HepG2 (cell line): ENCODE data around the gene RHOBTB3. TPM values are rescaled to one million over a fixed set of nuclear protein-coding genes. Genes with fewer than 3 reads are reported as not detected.

Source experiments
- ATAC-seq: fragments of 200-7000 bp; cut with Tn5 transposase; 3 replicates; pipeline ENCODE4 v1.9.1; 2020; ENCODE audit warnings: mild to moderate bottlenecking, moderate library complexity
- BruUV-seq: library from RNA; stranded (reverse); fragments of 400-500 nt; replicated peaks from 2 replicates; lab custom pipeline; 2021; lab: Mats Ljungman, UMichigan
- CTCF ChIA-PET: fragments of 300-600 bp; formaldehyde crosslinking; extraction: SDS; loops from one replicate; lab custom pipeline; 2021; ENCODE audit warnings: low total read pairs, inconsistent platforms, low intra/inter-chr PET ratio; lab: Yijun Ruan, JAX
- POLR2A ChIA-PET: fragments of 350-600 bp; sonication (Branson Sonifier 250); formaldehyde crosslinking; loops from one replicate; lab custom pipeline; 2020; ENCODE audit warnings: antibody characterized with exemption, inconsistent platforms; lab: Yijun Ruan, JAX
- DNase-seq: peaks from one replicate; pipeline ENCODE4 v3.0.0-alpha.2; 2015; ENCODE audit warnings: low spot score
- FAIRE-seq: peaks from 3 replicates; lab custom pipeline; 2011; peaks lifted over from hg19 to GRCh38; lab: Jason Lieb, UNC
- H2AFZ ChIP-seq: one replicate; pipeline ENCODE4 v1.6.1; 2011; ENCODE audit warnings: low read length, inconsistent platforms
- H3K27ac ChIP-seq: fragments of 300-600 bp; 3 replicates; pipeline ENCODE4 v1.8.0; 2011; ENCODE audit warnings: mixed run types, mild to moderate bottlenecking, mixed read lengths, low read length, inconsistent platforms; ENCODE audit not compliant: insufficient read depth; ENCODE audit errors: extremely low read length
- H3K27me3 ChIP-seq, 2 experiments: fragments of 200-600 bp in 1 of 2; 2 replicates in 1 of 2; 3 replicates in 1 of 2; pipeline versions ENCODE4 v1.6.0 to v1.8.0; 2011; ENCODE audit warnings: low read length in 2 of 2, mild to moderate bottlenecking in 2 of 2, moderate library complexity in 2 of 2, inconsistent platforms in 1 of 2; ENCODE audit not compliant: insufficient read depth in 2 of 2, control insufficient read depth in 1 of 2
- H3K36me3 ChIP-seq, 2 experiments: fragments of 200-600 bp in 1 of 2; replicated peaks in 1 of 2; 2 replicates in 1 of 2; 3 replicates in 1 of 2; pipeline versions ENCODE4 v1.5.1 to v1.8.0; 2011; ENCODE audit warnings: low read length in 2 of 2, inconsistent platforms in 1 of 2; ENCODE audit not compliant: insufficient read depth in 2 of 2, control insufficient read depth in 1 of 2
- H3K4me1 ChIP-seq: 2 replicates; pipeline ENCODE4 v1.5.1; 2012; ENCODE audit warnings: low read length, inconsistent platforms; ENCODE audit not compliant: insufficient read depth
- H3K4me2 ChIP-seq: 2 replicates; pipeline ENCODE4 v1.6.0; 2011; ENCODE audit warnings: low read depth, low read length, inconsistent platforms
- H3K4me3 ChIP-seq, 3 experiments: fragments of 200-600 bp in 1 of 3; sonication (generic), shearing (Covaris generic) in 1 of 3; replicated peaks in 1 of 3; 2 replicates each; pipeline ENCODE4 v1.5.1; 2011 to 2016; ENCODE audit warnings: low read length in 3 of 3, inconsistent platforms in 2 of 3, low read depth in 2 of 3, mild to moderate bottlenecking in 2 of 3, control low read depth in 1 of 3, mixed read lengths in 1 of 3; ENCODE audit not compliant: insufficient read depth in 1 of 3
- H3K79me2 ChIP-seq: one replicate; pipeline ENCODE4 v1.6.1; 2011; ENCODE audit warnings: low read length, inconsistent platforms; ENCODE audit not compliant: insufficient read depth
- H3K9ac ChIP-seq: 2 replicates; pipeline ENCODE4 v1.6.0; 2011; ENCODE audit warnings: mild to moderate bottlenecking, low read depth, low read length, inconsistent platforms; ENCODE audit not compliant: insufficient read depth
- H3K9me3 ChIP-seq: 2 replicates; pipeline ENCODE4 v1.5.1; 2012; ENCODE audit warnings: mild to moderate bottlenecking, low read length
- H4K20me1 ChIP-seq: 2 replicates; pipeline ENCODE4 v1.6.0; 2011; ENCODE audit warnings: inconsistent platforms, mild to moderate bottlenecking, low read length, moderate library complexity; ENCODE audit not compliant: insufficient read depth
- ADNP ChIP-seq: sonication (generic); formaldehyde crosslinking; IDR thresholded peaks from 2 replicates; pipeline ENCODE4 v1.4.0; 2020; ENCODE audit warnings: missing genetic modification reagents
- ATF1 ChIP-seq: IDR thresholded peaks from 2 replicates; pipeline ENCODE4 v1.6.1; 2016; ENCODE audit warnings: mild to moderate bottlenecking, control low read depth
- CENPT ChIP-seq: sonication (generic); formaldehyde crosslinking; IDR thresholded peaks from 2 replicates; pipeline ENCODE4 v1.8.0; 2022; ENCODE audit warnings: low read depth, mild to moderate bottlenecking, moderate library complexity, missing genetic modification reagents
- CENPX ChIP-seq: sonication (generic); formaldehyde crosslinking; IDR thresholded peaks from 2 replicates; pipeline ENCODE4 v1.9.0; 2021; ENCODE audit warnings: mild to moderate bottlenecking, missing genetic modification reagents, moderate library complexity
- GABPB1 ChIP-seq: IDR thresholded peaks from 2 replicates; pipeline ENCODE4 v1.6.1; 2016; ENCODE audit warnings: mild to moderate bottlenecking, missing genetic modification reagents, moderate library complexity, missing compliant biosample characterization
- KAT8 ChIP-seq: IDR thresholded peaks from 2 replicates; pipeline ENCODE4 v1.6.1; 2016; ENCODE audit warnings: missing genetic modification reagents, missing compliant biosample characterization
- PITX1 ChIP-seq: sonication (generic); formaldehyde crosslinking; IDR thresholded peaks from 2 replicates; pipeline ENCODE4 v1.5.1; 2020; ENCODE audit warnings: mild to moderate bottlenecking, missing genetic modification reagents
- RFX5 ChIP-seq: IDR thresholded peaks from 2 replicates; pipeline ENCODE4 v1.6.1; 2011; ENCODE audit warnings: low read depth, low read length, improper control_type of control experiment
- ZFAT ChIP-seq: sonication (generic); formaldehyde crosslinking; conservative IDR thresholded peaks from 2 replicates; pipeline ENCODE4 v1.8.1; 2023; ENCODE audit warnings: missing genetic modification reagents, inconsistent platforms
- ZFY ChIP-seq: sonication (generic); formaldehyde crosslinking; IDR thresholded peaks from 2 replicates; pipeline ENCODE4 v1.4.0; 2020; ENCODE audit warnings: missing genetic modification reagents
- WGBS: methylation state at CpG from one replicate; pipeline ENCODE4 v1.1.6; 2017; ENCODE audit warnings: low lambda C conversion rate; 5-methylcytosine and 5-hydroxymethylcytosine counted together
- in situ Hi-C: cut with HindIII; loops from 2 replicates; pipeline ENCODE4 v1.10.0; 2017; ENCODE audit warnings: low pct_unique_long_range_greater_than_20kb; ENCODE audit not compliant: extremely low pct_ligation_motif_present
- intact Hi-C: fragments of 100-400 bp; cut with micrococcal nuclease; formaldehyde crosslinking; loops from one replicate; pipeline ENCODE4 v1.10.0; 2022; ENCODE audit not compliant: unreplicated experiment
- polyA plus RNA-seq, 8 experiments: library from polyadenylated mRNA; depleted of rRNA in 3 of 8; stranded (reverse) in 7 of 8; unstranded in 1 of 8; fragments of >200 nt; fragmentation: Illumina TruSeq in 4 of 8; extraction: Trizol in 4 of 8; gene quantifications; 2 replicates each; pipeline versions ENCODE4 v1.2.1 to v1.2.3, GENCODE V29; 2011 to 2016; ENCODE audit warnings: low read depth in 4 of 8, missing spikeins in 1 of 8, mixed read lengths in 1 of 8; ENCODE audit not compliant: insufficient read depth in 1 of 8
- total RNA-seq, 5 experiments: library from RNA; depleted of rRNA; stranded (reverse); fragments of >200 nt; fragmentation: Illumina TruSeq; extraction: Trizol; gene quantifications; 2 replicates each; pipeline ENCODE4 v1.2.3, GENCODE V29; 2016; ENCODE audit warnings: low read depth in 1 of 5
- TF ChIP-seq, protein P1 (sequence below): IDR thresholded peaks from 2 replicates; pipeline ENCODE4 v1.6.1; 2016; ENCODE audit warnings: low read depth, control low read depth

Gene RHOBTB3
- total and polyA plus RNA-seq, 2 of the 13 experiments (the other 11 are each of a cell fraction or from before 2014, with no cell fraction given), result 31.6 to 35.4 TPM

- in situ Hi-C loops, result loop anchor here (25.0 kb wide), 1 partner anchor 541 kb away; the partner anchor contains the start of gene MCTP1
- CTCF ChIA-PET, result no interaction called here
These were observed 96.7 kb downstream of the RHOBTB3 start for GRCh38 chr5:95827892-95828246.

DNA sequence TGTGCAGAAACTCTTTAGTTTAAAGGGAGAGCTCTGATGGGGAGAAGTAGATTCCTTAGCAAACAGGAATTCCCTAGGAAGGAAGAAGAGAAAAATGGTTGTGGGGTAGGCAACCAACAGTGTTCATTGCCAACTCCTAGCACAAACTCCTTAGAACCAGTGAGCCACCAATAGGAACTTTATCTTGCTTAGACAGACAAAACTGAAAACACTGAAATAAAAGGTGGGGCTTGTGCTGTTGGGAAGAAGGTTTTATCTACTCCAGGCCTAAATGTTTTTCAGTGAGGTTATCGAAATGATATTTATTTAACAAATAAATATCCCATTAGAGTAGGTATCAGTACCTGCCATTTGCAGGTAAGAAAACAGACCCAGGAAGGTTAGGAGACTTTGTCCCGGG is 99.1 kb downstream of the RHOBTB3 start:
- POLR2A ChIA-PET, result interaction anchor here (1.6 kb wide), 1 partner anchor 8 kb away, joined by 8 read pairs; the partner anchor contains the start of gene GLRX
- TF ChIP-seq ZFY (CRISPR knock-in tag), result no peak
- TF ChIP-seq PITX1 (CRISPR knock-in tag), result no peak
- TF ChIP-seq CENPT (CRISPR knock-in tag), result no peak
- TF ChIP-seq ZFAT, result no peak
- TF ChIP-seq ADNP (CRISPR knock-in tag), result no peak
- TF ChIP-seq KAT8 (CRISPR knock-in tag), result no peak
- TF ChIP-seq RFX5, result no peak
- TF ChIP-seq ATF1 (CRISPR knock-in tag), result no peak
- no peak overlapping the region for H3K27ac ChIP-seq
- H3K4me2 ChIP-seq, result no peak overlapping the region
- CTCF ChIA-PET, result no interaction called here
- in situ Hi-C loops (loop anchor here (25.0 kb wide), 1 partner anchor 543 kb away; the partner anchor contains the start of gene MCTP1), intact Hi-C loops (no loop called here)
- BruUV-seq, result no TSS peak
- ATAC-seq, result no peak
- no peak overlapping the region for H3K4me3 ChIP-seq
- H3K79me2 ChIP-seq, result no peaks in the 10 kb centered on the region
- no peaks in the 10 kb centered on the region for H3K36me3 ChIP-seq
- peaks cover 67% of the 10 kb centered on the region for H3K4me1 ChIP-seq
- H3K9ac ChIP-seq, result no peak overlapping the region
- H3K9me3 ChIP-seq, result no peaks in the 10 kb centered on the region
- H2AFZ ChIP-seq, result no peak overlapping the region
- no peak for FAIRE-seq
- 77% methylated on average over 2 of the region's 2 CpGs for WGBS
- DNase-seq, result no peak
- no peaks in the 10 kb centered on the region for H3K27me3 ChIP-seq
- no peaks in the 10 kb centered on the region for H4K20me1 ChIP-seq

More at GRCh38 chr5:95827892-95828246, 96.7 kb downstream of the RHOBTB3 start:
- Histone ChIP-seq H4K20me1 (no peaks in the 10 kb centered on the region), H2AFZ (no peak overlapping the region), H3K4me2 (0 out of 2 replicates have a peak overlapping the region, but pooled peaks have one; percentile 64), H3K27me3 (no peaks in the 10 kb centered on the region), H3K27ac (peak overlapping the region; percentile 72), H3K36me3 (no peaks in the 10 kb centered on the region), H3K9me3 (no peaks in the 10 kb centered on the region), H3K4me1 (peaks cover 72% of the 10 kb centered on the region), H3K9ac (no peak overlapping the region), H3K4me3 (no peak overlapping the region), H3K79me2 (peaks cover under 1% of the 10 kb centered on the region)
- no peak for DNase-seq
- POLR2A ChIA-PET, result interaction anchor here (1.1 to 1.4 kb wide), 4 partner anchors 12 to 29 kb away, joined by 3 to 4 read pairs (median 3); no protein-coding TSS in a partner anchor
- ATAC-seq, result no peak
- FAIRE-seq, result no peak
- WGBS, result 76% methylated on average over 3 of the region's 3 CpGs
- BruUV-seq, result no TSS peak
- intact Hi-C loops, result no loop called here
- TF ChIP-seq CENPX (CRISPR knock-in tag), result no peak
- TF ChIP-seq, protein P1, sequence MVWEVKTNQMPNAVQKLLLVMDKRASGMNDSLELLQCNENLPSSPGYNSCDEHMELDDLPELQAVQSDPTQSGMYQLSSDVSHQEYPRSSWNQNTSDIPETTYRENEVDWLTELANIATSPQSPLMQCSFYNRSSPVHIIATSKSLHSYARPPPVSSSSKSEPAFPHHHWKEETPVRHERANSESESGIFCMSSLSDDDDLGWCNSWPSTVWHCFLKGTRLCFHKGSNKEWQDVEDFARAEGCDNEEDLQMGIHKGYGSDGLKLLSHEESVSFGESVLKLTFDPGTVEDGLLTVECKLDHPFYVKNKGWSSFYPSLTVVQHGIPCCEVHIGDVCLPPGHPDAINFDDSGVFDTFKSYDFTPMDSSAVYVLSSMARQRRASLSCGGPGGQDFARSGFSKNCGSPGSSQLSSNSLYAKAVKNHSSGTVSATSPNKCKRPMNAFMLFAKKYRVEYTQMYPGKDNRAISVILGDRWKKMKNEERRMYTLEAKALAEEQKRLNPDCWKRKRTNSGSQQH, result 0 out of 2 replicates have a peak, but pooled peaks have one; percentile 13
- TF ChIP-seq GABPB1, result no peak
